ENCODE measurements around the gene TECR. TPM values are rescaled to one million over a fixed set of nuclear protein-coding genes. Genes with fewer than 3 reads are reported as not detected.

The TECR gene, protein sequence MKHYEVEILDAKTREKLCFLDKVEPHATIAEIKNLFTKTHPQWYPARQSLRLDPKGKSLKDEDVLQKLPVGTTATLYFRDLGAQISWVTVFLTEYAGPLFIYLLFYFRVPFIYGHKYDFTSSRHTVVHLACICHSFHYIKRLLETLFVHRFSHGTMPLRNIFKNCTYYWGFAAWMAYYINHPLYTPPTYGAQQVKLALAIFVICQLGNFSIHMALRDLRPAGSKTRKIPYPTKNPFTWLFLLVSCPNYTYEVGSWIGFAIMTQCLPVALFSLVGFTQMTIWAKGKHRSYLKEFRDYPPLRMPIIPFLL
- 9.3 and 26.8 TPM in 2 replicates for total RNA-seq

DNA sequence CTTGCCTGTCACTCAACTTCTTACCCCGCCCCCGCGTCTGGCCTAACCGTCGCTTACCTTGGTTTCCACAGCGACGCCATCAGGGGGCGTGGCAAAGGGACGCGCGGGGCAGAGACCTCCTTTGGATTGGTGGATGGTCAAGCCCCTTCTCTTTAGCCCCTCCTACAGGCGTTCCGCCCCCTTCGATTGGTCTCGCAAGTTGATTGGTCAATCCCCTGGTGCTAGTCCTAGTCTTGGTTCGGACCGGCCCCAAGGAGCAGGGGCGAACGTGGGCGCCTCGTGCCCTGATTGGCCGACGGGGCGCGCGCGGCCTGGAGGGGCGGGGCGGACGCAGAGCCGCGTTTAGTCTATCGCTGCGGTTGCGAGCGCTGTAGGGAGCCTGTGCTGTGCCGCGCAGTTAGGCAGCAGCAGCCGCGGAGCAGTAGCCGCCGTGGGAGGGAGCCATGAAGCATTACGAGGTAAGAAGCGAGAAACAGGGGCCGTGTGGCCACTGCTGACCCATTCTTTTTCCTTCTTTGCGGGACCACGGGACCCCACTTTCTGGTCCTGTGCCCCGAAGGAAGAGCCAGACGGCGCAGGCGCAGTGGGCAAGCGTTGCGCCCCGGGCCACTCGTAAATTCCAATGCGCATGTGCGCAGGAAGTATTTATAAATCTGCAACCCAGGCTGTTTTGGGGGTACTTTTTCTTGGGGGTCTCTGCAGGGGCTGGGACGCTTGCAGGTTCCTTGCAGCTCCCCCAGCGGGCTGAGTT, at the start of gene TECR:
Gene TECR, plus strand, starts transcription at position 341 of the 751 bp plus-strand sequence. Its CDS starts 103 bp downstream, at position 444.

DNA sequence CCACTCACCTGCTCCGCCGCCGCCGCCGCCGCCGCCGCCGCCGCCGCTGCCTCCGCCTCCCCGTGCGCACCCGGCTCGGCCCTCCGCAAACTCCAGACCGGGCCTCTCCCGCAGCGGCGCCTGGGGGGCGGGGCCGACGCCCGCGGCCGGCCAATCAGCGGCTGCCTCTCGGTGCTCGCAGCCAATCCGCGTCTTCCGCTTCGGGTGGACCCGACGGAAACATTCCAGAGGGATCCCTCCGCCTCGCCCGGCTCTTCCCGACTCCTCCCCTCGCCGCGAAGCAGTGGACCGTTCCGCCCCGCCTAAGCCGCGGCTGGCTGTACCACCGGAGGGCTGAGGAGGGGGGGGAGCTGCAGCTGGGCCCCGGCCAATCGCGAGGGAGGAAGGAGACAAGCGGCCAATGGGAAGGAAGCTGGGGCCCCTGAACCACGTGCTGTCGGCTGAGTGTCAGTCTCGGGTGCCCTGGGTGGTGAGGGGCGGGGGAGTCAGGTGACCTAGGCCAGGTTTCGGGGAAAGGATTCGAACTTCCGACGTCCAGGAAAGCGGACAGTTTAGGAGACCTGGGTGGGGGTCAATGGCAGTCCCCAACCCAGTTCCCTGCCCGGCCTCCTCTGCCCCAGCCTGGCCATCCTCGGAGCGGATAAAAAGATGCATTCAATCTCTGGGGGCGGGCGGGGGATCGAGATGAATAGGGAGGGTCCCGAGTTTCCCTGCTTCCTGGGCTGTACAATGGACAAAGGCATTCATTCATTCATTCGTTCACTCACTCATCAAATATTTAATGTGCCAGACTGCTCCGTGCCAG, 33.2 kb upstream of the TECR start, which contains the start of gene GIPC1:
Gene GIPC1, minus strand, starts transcription at position 99 of the 805 bp plus-strand sequence. CDS start 13,151 bp downstream, outside the sequence.

DNA sequence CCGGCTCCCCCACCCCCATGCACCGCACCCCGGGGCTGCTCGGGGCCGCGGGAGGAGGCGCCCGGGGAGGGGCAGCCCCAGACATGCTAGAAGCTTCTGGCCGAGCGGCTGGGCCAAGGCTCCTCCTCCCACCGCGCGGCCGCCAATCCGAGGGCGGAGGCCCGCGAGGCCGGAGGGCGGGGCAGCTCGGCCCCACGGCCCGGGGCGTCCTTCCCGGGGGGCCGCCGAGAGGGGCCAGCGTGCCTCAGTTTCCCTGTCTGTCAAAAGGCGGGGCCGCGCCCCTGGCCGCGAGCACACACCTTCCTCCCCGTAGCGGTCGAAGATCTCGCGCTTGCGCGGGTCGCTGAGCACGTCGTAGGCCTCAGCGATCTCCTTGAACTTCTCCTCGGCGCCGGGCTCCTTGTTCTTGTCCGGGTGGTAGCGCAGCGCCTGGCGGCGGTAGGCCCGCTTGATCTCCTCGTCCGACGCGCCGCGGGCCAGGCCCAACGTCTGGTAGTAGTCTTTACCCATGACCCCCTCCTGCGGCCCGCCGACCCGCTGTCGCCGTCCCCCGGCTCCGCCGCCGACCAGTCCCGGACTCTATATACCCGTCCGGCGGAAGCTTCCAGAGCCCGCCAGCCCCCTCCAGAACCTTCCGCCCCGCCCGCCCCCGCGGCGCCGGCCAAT, 11.4 kb upstream of the TECR start, which contains the start of gene DNAJB1:
Gene DNAJB1, minus strand, starts transcription at position 558 of the 666 bp plus-strand sequence. Its CDS starts 48 bp downstream, at position 510.

DNA sequence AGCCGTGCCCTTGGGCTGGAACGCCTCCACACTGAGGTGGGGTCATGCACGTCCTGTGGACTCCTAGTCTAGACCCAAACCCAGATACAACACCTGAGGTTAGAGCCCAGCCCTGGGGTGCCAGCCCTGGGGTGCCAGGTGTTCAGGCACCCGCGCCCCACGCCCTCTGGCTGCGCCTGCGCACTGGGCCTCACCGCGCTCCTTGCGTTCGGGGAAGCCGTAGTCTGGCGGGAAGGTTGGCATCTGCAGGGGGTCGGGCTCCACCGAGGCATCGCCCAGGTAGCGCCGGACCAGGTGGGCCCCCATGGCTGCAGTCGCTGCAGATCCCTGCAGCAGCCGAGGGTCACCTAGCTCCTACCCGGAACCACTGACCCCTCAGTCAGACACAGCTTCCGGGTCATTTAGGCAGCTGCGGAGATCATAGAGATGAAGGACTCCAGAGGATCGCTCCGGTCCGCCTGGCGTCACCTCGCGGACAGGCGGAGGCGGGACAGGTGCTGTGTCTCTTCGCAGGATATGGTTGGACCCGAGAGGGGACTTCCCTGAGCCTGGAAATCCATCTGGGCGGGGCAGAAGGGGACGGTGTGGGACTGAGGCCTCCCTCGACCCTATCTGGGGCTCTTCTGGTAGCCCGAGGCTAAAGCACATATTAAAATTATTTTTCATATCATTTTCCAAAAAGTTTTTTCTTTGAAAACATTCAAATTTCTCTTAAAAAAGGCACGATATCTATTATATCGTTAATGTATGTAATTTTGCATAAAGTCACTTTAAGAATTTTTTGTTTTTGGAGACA, 42.5 kb downstream of the TECR start, which contains the start of gene NDUFB7:
Gene NDUFB7, minus strand, starts transcription at position 372 of the 796 bp plus-strand sequence. Its CDS starts 66 bp downstream, at position 306.

DNA sequence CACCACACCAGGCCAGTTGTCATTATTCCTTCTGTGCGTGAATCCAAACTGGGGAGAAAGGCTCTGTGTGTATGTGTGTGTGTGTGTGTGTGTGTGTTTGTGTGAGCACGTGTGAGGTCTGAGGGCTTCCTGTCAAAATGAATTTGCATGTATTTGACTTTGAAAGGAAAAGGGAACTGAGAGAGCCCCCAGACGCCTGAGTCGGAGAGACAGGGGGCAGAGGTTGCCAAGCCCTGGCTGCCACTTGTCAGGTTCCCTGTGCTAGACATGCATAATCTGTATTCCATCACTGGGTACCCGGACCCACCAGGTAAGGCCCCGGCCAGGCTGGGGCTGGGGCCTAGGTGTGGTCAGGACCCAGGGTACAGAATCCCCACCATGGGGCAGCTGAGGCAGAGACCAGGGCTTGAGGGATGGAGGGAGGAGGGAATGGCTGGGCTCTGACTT, 53.5 kb downstream of the TECR start, which contains the start of gene CLEC17A:
Gene CLEC17A, plus strand, starts transcription at position 191 of the 447 bp plus-strand sequence. Its CDS starts 77 bp downstream, at position 268.

Other genes starting within 250 kb of the TECR start
- gene ADGRE5, start 148.2 kb upstream of the TECR start, total RNA-seq, result 17.2 and 85.1 TPM in 2 replicates
- gene DDX39A, start 110.3 kb upstream of the TECR start, total RNA-seq, result 28.8 and 116 TPM in 2 replicates
- gene PKN1, start 96.3 kb upstream of the TECR start, total RNA-seq, result 106 and 108 TPM in 2 replicates
- 1.7 and 3.5 TPM in 2 replicates for gene PTGER1, start 54.2 kb upstream of the TECR start, total RNA-seq
- 95.0 and 118 TPM in 2 replicates for gene GIPC1, start 33.5 kb upstream of the TECR start, total RNA-seq
- 50.2 and 73.2 TPM in 2 replicates for gene DNAJB1, start 11.2 kb upstream of the TECR start, total RNA-seq
- 299 and 304 TPM in 2 replicates for gene NDUFB7, start 42.5 kb downstream of the TECR start, total RNA-seq
- under 0.01 TPM in 2 replicates for gene CLEC17A, start 53.5 kb downstream of the TECR start, total RNA-seq
- not detected in 2 replicates for gene ADGRE3, start 145.2 kb downstream of the TECR start, total RNA-seq
- 18.4 and 21.4 TPM in 2 replicates for gene ZNF333, start 160.5 kb downstream of the TECR start, total RNA-seq
- under 0.01 and 2.9 TPM in 2 replicates for gene ADGRE2, start 249.0 kb downstream of the TECR start, total RNA-seq